Diencephalon (tissue), 1 donor: ENCODE measurements around the gene CAMSAP1. TPM values are rescaled to one million over a fixed set of nuclear protein-coding genes. Genes with fewer than 3 reads are reported as not detected.

Source experiments
- total RNA-seq: library from RNA; depleted of rRNA; stranded (reverse); fragments of >200 nt; gene quantifications from one replicate; pipeline ENCODE4 v1.2.3, GENCODE V29; 2014

CAMSAP1 gene
- 140 TPM for total RNA-seq

GRCh38 chr9:135907431-135908092 lies at the start of gene CAMSAP1:
CAMSAP1 (minus strand) TSS chr9:135907546; CDS start chr9:135907159, 387 bp downstream.

Other genes with a start within 250 kb of the CAMSAP1 start
- not detected for gene LCN9, start 244.2 kb downstream of the CAMSAP1 start, total RNA-seq
- gene SOHLH1, start 208.1 kb downstream of the CAMSAP1 start, total RNA-seq: not detected
- gene KCNT1, start 205.4 kb downstream of the CAMSAP1 start, total RNA-seq: 12.2 TPM
- gene UBAC1, start 53.8 kb upstream of the CAMSAP1 start, total RNA-seq: 41.5 TPM
- 18.0 TPM for gene NACC2, start 187.7 kb upstream of the CAMSAP1 start, total RNA-seq
- 18.9 TPM for gene TMEM250, start 211.3 kb upstream of the CAMSAP1 start, total RNA-seq